Panc1 (cell line): Measurements from ENCODE around the gene WAS. TPM values are rescaled to one million over a fixed set of nuclear protein-coding genes. Genes with fewer than 3 reads are reported as not detected.

Experiments
- ATAC-seq: fragments of 200-7000 bp; cut with Tn5 transposase; 2 replicates; pipeline ENCODE4 v1.9.1; 2020; ENCODE audit warnings: mild to moderate bottlenecking, moderate library complexity
- BruUV-seq: library from RNA; stranded (reverse); fragments of 400-500 nt; replicated peaks from 2 replicates; lab custom pipeline; 2021; lab: Mats Ljungman, UMichigan
- CTCF ChIA-PET: fragments of 300-600 bp; sonication (Branson Sonifier 250); formaldehyde crosslinking; loops from one replicate; lab custom pipeline; 2022; ENCODE audit warnings: antibody characterized with exemption; lab: Charles Lee
- POLR2A ChIA-PET: fragments of 300-600 bp; sonication (Branson Sonifier 250); formaldehyde crosslinking; loops from one replicate; lab custom pipeline; 2022; ENCODE audit warnings: antibody characterized with exemption; lab: Charles Lee
- DNase-seq: peaks from one replicate; pipeline ENCODE4 v3.0.0-alpha.2; 2010; ENCODE audit warnings: low read depth, low spot score
- H3K27ac ChIP-seq: 2 replicates; pipeline ENCODE4 v1.5.1; 2011; ENCODE audit warnings: mild to moderate bottlenecking, low read length, inconsistent platforms
- H3K27me3 ChIP-seq: fragments of 200-500 bp; sonication (Bioruptor generic); 2 replicates; pipeline ENCODE4 v1.6.0; 2014; ENCODE audit warnings: low read length, inconsistent platforms; ENCODE audit not compliant: control insufficient read depth, insufficient read depth
- H3K36me3 ChIP-seq: fragments of 200-500 bp; sonication (Bioruptor generic); 2 replicates; pipeline ENCODE4 v1.5.1; 2014; ENCODE audit warnings: inconsistent platforms, mild to moderate bottlenecking, low read length, moderate library complexity; ENCODE audit not compliant: control insufficient read depth, insufficient read depth
- H3K4me1 ChIP-seq: 2 replicates; pipeline ENCODE4 v1.5.1; 2011; ENCODE audit warnings: inconsistent platforms, mild to moderate bottlenecking, low read length, moderate library complexity; ENCODE audit not compliant: control insufficient read depth, insufficient read depth
- H3K4me3 ChIP-seq, 2 experiments: 2 replicates each; pipeline ENCODE4 v1.5.1; 2011 to 2012; ENCODE audit warnings: low read depth in 2 of 2, low read length in 2 of 2, mild to moderate bottlenecking in 2 of 2, inconsistent platforms in 1 of 2, moderate library complexity in 1 of 2
- H3K9me3 ChIP-seq: fragments of 200-500 bp; sonication (Bioruptor generic); 2 replicates; pipeline ENCODE4 v1.5.1; 2014; ENCODE audit warnings: low read depth, mild to moderate bottlenecking, inconsistent platforms, low read length, moderate library complexity; ENCODE audit not compliant: control insufficient read depth, insufficient read depth
- CTCF ChIP-seq: fragments of 450-650 bp; IDR thresholded peaks from 2 replicates; pipeline ENCODE4 v1.5.1; 2017; ENCODE audit warnings: mild to moderate bottlenecking
- POLR2AphosphoS5 ChIP-seq: IDR thresholded peaks from 2 replicates; pipeline ENCODE4 v1.6.1; 2012; ENCODE audit warnings: mild to moderate bottlenecking, low read depth, low read length, moderate library complexity
- SIN3A ChIP-seq: IDR thresholded peaks from 2 replicates; pipeline ENCODE4 v1.6.1; 2012; ENCODE audit warnings: low read depth, mild to moderate bottlenecking, low read length, moderate library complexity, borderline replicate concordance; ENCODE audit not compliant: insufficient read depth
- TCF7L2 ChIP-seq: IDR thresholded peaks from 2 replicates; pipeline ENCODE4 v1.6.1; 2011; ENCODE audit warnings: mild to moderate bottlenecking, low read depth, low read length, inconsistent platforms
- in situ Hi-C: cut with HindIII; loops from 2 replicates; pipeline ENCODE4 v1.10.0; 2016; ENCODE audit warnings: low sequenced_read_pairs, low pct_unique_long_range_greater_than_20kb
- intact Hi-C: fragments of 100-400 bp; cut with micrococcal nuclease; formaldehyde crosslinking; loops from one replicate; pipeline ENCODE4 v1.10.0; 2022; ENCODE audit not compliant: unreplicated experiment
- total RNA-seq: library from RNA; stranded (reverse); gene quantifications from one replicate; pipeline ENCODE4 v1.2.1, GENCODE V29; 2021; ENCODE audit not compliant: unreplicated experiment
- TF ChIP-seq, protein P1 (sequence below), 2 experiments: IDR thresholded peaks; 2 replicates each; pipeline ENCODE4 v1.6.1; 2011 to 2012; ENCODE audit warnings: low read depth in 2 of 2, control low read depth in 1 of 2, low read length in 1 of 2, mild to moderate bottlenecking in 1 of 2, moderate library complexity in 1 of 2; ENCODE audit not compliant: insufficient read depth in 1 of 2

The WAS gene
- total RNA-seq, 1 experiment from 2014 or later: 0.82 TPM

DNA sequence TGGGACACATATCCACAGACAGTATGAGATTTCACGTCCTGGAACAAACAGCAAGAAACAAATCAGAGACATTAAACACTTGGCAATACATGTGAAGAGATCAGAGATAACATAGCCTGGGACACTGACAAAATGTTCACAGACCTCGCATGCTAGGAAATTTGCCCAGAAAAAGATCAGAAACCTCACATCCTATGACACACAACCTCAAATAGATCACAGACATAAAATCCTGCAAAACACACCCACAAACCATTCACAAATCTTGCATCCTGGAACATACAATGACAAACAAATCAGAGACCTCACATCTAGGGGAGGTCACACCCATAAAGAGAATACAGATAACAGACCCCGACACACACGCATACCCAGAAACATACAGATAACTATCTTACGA, 31.0 kb downstream of the WAS start:
- H3K27ac ChIP-seq: no peak overlapping the region
- no peak for DNase-seq
- intact Hi-C loops: no loop called here
- no peaks in the 10 kb centered on the region for H3K4me1 ChIP-seq
- in situ Hi-C loops: no loop called here
- ChIA-PET POLR2A (no interaction called here), CTCF (no interaction called here)
- no peak for ATAC-seq
- H3K27me3 ChIP-seq: no peaks in the 10 kb centered on the region
- H3K36me3 ChIP-seq: no peaks in the 10 kb centered on the region
- no peak for TF ChIP-seq TCF7L2
- TF ChIP-seq, protein P1, sequence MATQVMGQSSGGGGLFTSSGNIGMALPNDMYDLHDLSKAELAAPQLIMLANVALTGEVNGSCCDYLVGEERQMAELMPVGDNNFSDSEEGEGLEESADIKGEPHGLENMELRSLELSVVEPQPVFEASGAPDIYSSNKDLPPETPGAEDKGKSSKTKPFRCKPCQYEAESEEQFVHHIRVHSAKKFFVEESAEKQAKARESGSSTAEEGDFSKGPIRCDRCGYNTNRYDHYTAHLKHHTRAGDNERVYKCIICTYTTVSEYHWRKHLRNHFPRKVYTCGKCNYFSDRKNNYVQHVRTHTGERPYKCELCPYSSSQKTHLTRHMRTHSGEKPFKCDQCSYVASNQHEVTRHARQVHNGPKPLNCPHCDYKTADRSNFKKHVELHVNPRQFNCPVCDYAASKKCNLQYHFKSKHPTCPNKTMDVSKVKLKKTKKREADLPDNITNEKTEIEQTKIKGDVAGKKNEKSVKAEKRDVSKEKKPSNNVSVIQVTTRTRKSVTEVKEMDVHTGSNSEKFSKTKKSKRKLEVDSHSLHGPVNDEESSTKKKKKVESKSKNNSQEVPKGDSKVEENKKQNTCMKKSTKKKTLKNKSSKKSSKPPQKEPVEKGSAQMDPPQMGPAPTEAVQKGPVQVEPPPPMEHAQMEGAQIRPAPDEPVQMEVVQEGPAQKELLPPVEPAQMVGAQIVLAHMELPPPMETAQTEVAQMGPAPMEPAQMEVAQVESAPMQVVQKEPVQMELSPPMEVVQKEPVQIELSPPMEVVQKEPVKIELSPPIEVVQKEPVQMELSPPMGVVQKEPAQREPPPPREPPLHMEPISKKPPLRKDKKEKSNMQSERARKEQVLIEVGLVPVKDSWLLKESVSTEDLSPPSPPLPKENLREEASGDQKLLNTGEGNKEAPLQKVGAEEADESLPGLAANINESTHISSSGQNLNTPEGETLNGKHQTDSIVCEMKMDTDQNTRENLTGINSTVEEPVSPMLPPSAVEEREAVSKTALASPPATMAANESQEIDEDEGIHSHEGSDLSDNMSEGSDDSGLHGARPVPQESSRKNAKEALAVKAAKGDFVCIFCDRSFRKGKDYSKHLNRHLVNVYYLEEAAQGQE (IDR thresholded peaks at IDR 0.05; ENCODE audit: insufficient read depth in 1 of 2, low read depth in 2 of 2, low read length in 1 of 2): no peak
- no peak for TF ChIP-seq POLR2AphosphoS5
- no peak for TF ChIP-seq CTCF
- TF ChIP-seq SIN3A: no peak
- no peak overlapping the region for H3K4me3 ChIP-seq
- no TSS peak for BruUV-seq
- H3K9me3 ChIP-seq: no peaks in the 10 kb centered on the region

DNA sequence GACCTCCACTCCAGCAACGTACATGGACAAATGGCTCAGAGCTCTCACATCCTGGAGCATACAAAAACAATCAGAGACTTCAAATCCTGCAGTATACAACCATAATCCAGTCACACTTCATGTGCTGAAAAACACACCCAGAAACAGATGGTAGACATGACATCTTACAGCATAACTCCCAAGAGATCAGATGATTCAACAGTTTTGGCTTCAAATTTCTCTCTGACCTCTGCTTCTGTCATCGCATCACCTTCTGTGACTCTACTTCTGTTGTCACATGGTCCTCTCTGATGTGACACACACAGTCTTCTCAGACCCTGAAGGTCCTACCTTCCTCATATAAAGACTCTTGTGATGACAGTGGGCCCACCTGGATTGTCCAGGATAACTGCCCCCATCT, 31.5 kb downstream of the WAS start:
- no peak for DNase-seq
- intact Hi-C loops: no loop called here
- H3K27me3 ChIP-seq: no peaks in the 10 kb centered on the region

More for the DNA sequence above, 31.5 kb downstream of the WAS start:
- Histone ChIP-seq H3K9me3 (no peaks in the 10 kb centered on the region), H3K36me3 (no peaks in the 10 kb centered on the region), H3K4me3 (no peak overlapping the region), H3K4me1 (no peaks in the 10 kb centered on the region), H3K27ac (no peak overlapping the region)
- TF ChIP-seq TCF7L2: no peak
- no peak for TF ChIP-seq POLR2AphosphoS5
- no peak for TF ChIP-seq CTCF
- TF ChIP-seq, protein P1 (IDR thresholded peaks at IDR 0.05; ENCODE audit: insufficient read depth in 1 of 2, low read depth in 2 of 2, low read length in 1 of 2): no peak
- no peak for TF ChIP-seq SIN3A
- in situ Hi-C loops: no loop called here
- BruUV-seq: no TSS peak
- ChIA-PET CTCF (no interaction called here), POLR2A (no interaction called here)
- no peak for ATAC-seq
